HG02970 (cell line): ENCODE data around the gene SMG6.
"Not testable (repeated sequence)": the region's sequence is repeated elsewhere in the genome, so short reads cannot be mapped to it uniquely, and the experiment has no call there.

Experiments
- ATAC-seq: cut with Tn5 transposase; IDR thresholded peaks from one replicate; pipeline ENCODE4 v1.9.1; 2021; ENCODE audit warnings: mild to moderate bottlenecking, moderate library complexity, moderate number of reproducible peaks; ENCODE audit not compliant: unreplicated experiment, low FRiP score

Gene SMG6

DNA sequence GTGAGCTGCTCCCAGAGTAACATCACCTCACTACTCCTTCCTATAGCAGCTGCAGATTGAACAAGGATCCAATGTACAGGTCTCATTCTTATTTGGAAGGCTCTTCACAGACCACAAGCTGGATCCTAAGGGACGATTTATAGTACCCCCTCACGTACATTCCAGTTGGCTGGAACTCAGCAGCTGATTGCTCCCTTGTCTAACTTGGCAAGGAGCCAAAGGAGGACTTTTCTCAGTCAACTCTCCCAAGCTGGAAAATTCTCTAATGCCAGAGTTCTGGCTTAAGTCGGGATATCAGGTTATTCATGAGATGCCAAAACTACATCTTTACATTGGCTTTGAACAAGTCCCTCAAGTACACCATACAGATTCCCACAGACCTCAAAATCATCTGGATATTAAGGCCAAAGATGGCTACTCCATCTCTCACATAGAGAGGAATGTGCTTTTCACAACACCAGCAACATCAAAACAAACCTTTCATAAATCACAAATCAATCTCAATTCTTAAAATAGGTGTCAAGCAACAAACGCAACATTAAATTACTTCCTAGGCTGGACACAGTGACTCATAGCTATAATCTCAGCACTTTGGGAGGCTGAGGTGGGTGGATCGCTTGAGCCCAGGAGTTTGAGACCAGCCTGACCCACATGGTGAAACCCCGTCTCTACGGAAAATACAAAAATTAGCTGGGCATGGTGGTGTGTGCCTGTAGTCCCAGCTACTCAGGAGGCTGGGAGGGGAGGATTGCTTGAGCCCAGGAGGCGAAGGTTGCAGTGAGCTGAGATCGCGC, 39.3 kb downstream of the SMG6 start:
- no peak for ATAC-seq

DNA sequence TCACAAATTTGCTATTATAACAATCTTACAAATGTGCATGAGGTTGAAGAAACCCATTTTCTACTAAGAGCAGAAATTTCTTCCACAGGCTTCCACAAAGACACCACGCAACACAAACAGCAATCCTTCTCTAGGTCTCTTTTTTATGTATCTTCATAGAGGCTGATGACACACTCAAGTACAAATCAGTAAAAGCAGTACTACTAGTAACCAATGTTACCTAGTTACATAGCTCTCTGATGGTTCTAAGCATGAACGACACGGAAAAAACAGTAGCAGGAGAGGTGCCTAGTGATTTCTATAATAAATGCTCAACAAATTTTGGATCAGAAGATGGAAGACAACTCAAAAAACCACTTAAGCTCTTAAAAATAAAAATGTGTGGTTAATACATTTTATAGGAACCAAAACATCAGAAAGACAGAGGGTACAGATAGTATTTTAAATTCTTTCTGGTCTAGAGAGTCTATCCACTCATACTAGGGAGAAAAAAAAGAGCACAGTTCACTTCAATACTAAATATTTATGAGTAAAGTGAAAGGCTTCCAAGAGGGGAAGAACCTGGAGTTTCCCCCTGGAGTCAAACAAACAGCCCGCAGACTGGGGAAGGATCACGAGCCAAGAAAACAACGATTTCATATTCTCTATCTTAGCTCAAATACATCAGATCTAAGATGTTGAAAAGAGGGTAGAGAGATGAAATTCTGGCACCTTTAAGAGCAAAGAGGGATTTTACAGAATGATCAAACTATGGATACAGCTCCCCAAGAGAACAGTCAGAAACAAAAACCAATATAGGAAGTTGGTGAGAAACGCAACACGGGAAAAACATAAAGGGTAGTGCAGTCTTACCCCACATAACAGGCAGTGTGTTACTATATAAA, 40.2 kb downstream of the SMG6 start:
- no peak for ATAC-seq

DNA sequence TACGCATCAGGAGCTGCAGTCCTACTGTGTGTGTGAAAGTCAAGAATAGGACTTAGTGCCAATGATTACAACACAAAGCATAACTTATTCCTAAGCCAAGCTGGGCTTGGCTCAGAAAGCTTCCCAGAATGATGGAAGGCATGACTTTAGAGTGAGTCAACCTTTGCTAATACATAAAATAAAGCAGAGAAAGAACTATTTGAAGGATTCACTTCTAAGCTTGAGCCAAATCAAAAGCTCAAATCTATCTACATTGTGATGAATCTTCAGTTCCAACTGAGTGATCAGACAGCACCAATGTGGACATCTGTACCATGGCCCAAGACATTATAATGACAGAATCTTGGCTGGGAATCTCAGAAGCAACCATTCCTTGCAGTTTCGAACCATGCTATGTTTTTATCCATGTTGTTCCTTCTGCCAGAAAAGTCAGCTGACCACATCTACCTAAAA, 41.4 kb downstream of the SMG6 start:
- ATAC-seq: no peak

DNA sequence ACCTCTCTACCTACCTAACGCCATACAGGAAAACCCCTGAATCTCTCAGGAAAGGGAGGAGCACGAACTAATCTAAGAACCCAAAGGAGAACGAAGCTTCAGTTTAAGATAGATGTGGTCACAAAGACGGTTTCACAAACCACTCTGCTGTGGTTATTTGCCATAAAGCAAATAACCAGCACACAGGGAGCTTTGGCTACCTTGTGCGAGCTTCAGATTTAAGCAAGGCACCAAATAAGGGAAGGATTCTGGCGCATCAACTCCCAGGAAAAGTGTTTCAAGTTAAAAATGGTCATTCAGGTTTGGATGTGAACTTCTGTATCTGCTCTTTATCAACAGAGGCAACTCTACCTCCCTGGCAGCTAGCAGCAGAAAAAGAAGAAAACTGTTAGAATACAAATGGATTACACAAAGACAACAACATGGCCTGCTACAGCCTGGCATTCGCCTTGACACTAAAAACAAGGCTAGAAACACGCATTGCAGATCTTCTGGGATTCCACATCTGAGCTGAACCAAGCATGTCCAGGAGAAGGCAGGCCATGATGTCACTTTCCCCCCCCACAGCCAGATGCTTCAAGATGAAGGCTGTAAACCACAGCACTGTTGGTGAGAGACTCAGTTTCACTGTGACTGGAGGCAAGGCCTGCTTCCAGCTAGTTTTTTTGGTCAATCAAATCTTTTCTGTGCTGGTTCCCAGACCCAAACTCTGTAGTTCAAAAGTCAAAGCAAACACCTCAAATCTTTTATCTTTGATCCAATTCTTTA, 43.6 kb downstream of the SMG6 start:
- ATAC-seq: peak; percentile 63

DNA sequence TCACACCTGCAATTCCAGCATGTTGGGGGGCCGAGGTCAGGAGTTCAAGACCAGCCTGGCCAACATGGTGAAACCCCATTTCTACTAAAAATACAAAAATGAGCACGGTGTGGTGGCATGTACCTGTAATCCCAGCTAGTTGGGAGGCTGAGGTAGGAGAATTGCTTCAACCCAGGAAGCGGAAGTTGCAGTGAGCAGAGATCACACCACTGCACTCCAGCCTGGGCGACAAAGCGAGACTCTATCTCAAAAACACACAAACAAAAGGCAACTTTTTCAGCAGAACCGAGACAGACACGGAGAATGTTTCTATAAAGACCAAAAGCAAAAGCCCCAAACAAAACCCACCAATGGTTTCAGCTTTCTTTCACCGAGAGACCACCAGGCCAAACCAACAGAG, 44.8 kb downstream of the SMG6 start:
- not testable (repeated sequence) for ATAC-seq

DNA sequence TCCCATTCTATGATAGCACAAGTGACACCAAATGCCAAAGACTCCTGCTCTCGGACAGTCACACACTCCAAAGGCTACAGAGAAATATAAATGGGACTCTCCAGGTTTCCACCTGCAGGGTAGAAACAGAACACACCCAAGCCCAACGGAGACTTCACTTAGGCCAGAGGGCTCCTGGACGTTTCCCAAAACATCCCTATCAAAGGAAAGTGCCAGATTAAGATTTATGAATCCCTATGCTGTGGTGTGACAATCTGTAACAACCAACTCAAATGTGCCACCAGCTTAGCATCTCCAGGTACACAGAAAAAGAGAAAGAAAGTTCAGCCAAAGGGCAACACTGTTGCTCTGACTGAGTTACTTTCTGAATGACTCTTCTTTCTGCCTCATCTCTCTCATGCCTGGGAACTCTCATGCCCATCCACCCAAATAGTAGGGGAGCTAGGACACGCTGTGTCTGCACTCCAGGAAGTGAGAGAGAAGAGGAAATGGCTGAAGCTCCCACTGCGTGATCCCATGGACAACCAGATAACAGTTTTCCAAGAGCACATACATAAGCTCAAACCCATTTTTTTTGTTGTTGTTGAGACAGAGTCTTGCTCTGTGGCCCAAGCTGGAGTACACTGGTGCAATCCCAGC, 49.7 kb downstream of the SMG6 start:
- ATAC-seq: no peak

DNA sequence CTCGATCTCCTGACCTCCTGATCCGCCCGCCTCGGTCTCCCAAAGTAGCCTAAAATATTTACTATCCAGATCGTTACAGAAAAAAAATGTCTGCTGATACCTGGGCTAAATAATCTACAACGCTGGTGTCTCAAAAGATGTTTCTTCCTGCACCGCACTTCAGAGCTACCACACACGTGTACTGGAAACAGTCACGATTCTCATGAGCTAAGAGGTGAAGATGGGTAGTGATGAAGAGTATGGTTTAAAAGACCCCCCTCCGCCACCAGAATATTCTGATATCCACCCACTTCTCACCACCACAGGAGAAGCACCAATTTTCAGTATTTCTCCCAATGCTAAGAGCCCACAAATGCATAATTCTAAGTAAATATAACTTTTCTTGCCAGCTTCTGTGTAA, 50.2 kb downstream of the SMG6 start:
- ATAC-seq: no peak

DNA sequence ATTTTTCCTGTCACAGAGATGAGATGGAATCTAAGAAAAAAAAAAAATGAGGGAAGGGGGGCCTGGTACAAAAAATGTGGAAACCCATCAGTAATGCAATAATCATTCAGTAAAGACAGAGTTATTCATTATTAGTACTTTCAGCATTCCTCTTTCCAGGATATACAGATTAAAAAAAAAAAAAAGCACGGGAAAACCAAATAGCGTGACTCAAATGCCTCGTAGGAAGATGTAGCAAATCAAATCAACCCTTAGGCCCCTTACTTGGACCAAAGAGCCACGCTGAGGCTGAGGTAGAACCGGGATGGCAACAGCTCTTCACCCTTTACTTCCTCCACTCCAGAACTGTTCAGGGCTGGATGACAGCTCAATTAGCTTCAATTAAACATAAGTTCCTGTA, 52.5 kb downstream of the SMG6 start:
- no peak for ATAC-seq

DNA sequence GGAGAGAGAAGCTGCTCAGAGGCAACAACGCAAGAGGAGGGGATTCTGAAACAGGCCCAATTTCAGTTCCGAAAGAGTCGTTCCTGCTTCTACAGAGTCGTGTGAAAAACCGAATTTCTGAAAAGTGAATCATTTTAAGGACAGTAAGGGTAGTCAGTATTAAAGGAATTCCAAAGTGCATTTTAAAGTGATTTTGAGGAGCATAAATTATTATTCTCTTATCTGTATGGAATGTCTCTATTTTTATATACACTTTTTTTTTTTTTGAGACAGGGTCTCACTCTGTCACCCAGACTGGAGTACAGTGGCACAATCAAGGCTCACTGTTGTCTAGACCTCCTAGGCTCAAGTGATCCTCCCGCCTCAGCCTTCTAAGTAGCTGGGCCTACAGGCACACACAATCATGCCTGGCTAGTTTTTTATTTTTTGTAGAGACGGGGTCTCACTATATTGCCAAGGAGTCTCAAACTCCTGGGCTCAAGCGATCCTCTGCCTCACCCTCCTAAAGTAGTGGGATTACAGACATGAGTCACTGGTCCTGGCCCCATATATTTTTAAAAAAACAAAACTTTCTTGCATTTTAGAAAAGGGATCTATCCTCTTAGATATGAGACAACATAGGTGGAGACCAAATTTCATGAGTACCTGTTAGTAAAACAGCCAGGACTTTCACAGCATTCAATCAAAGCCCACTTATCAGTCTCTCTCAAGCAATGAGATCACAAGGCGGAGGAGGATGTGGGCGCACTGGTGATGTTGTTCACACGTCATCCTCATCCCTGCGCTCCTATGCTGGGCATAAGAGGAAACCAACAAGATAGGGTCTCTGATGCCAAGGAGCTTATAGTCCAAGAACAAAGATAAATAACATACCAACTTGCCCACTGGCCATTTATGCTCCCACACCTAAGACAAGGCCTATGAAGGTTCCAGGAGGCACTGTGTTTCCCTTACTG, 53.2 kb downstream of the SMG6 start:
- no peak for ATAC-seq

DNA sequence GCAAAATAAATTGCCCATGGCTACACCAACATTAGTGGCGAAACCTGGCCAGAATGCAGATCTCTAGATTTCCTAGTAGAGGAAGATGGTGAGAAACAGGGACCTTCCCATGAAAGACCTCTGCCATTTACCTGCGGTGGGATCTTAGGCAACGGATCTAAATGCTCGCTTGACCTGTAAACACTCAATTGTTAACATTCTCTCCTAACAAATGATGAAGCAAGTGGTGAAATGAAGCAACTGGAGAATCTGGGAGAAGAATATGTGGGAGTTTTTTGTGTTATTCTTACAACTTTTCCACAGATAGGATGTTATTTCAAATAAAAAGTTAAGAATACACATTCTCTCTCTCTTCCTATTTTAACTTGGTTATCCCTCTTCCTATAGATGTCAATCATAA, 56.6 kb downstream of the SMG6 start:
- no peak for ATAC-seq

DNA sequence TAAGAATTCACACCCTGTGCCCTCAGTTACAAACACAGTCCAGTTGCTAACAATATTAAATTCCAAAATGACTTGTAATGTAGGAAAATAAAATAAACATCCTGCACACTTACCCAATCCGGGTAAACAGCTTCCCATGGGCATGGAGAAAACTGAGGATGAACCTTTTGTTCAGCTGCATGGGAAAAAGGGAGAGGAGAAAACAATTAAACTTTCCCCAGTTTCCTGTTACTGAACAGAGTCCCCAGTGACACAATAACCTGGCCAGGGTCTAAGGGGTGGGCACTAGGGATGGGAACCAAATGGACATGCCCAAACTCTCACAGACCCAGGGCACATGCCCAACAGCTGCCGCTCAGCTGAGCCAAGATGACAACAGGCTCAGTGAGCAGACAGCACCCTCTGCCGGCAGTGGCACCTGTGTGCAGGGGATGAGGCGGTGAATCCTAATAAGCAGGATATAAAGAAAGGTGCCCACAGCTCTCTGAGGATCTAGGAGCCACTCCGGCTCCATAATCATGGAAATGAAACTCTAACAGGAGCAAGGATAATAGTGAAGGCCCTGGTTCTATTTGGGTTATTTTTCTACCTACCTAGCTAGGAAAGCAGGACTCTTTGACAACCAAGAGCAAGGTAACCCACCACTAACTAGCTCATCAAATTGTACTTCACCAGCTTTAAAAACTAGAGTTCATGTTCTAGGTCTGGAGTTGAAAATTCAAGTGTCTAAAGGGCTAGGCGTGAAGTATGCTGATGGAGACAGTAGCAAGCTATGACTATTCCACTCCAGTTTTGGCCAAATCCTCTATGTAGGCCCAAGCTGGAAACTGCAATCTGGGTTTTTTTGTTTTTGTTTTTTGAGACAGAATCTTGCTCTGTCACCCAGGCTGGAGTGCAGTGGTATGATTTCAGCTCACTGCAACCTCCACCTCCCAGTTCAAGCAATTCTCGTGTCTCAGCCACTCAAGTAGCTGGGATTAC, 58.8 kb downstream of the SMG6 start:
- ATAC-seq: no peak

DNA sequence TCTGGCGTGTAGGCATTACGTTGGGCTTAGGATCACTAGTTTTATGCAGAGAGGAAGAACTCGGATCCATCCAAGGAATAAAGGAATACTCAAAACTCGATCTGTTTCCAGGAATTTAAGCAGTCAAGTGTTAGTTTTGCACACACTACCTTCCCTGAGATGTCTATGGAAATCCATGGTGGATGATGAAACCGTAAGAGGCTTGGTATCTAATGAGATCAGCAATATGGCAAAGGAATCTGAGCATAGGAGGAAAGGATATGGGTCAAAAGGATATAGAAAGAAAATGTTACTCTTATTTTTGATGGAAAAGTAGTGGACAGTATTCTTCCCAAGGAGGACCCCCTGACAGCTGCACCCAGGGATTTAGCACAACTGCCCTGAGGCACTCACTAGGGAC, 59.6 kb downstream of the SMG6 start:
- ATAC-seq: no peak

DNA sequence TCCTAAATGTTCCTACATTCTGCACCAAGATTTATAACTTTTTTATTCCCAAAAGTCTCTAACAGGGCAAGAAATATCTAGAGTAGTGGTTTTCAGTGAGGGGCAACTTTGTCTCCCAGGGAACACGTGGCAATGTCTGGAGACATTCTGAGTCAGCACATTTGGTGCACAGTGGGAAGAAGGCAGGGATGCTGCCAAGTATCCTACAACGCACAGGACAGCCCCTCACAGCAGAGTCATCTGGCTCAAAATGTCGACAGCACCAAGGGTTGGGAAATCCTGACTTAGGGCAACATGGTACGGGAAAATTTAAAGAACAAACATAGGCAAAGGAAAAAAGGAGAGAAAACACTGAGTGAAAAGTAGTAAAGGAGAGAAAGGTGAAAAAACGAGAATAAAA, 61.8 kb downstream of the SMG6 start:
- ATAC-seq: no peak

DNA sequence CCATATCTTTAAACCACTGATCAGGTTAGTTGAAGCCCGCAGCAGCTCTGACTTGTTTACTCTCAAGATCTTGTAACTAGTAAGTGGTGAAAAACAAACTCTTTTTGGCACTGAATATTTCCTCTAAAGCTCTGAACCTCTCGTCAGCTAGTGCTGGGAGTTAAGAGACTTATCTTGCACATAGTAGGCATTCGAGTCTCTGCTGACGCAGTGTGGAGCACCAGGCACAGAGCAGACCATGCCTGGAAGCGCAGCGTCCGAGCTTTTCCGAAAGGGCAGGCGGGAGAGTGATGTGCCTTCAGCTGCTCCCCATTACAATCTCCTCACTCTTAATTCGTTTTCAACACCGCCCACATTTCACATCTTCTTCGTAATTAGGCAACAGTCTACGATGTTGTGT, 63.0 kb downstream of the SMG6 start:
- ATAC-seq: no peak

DNA sequence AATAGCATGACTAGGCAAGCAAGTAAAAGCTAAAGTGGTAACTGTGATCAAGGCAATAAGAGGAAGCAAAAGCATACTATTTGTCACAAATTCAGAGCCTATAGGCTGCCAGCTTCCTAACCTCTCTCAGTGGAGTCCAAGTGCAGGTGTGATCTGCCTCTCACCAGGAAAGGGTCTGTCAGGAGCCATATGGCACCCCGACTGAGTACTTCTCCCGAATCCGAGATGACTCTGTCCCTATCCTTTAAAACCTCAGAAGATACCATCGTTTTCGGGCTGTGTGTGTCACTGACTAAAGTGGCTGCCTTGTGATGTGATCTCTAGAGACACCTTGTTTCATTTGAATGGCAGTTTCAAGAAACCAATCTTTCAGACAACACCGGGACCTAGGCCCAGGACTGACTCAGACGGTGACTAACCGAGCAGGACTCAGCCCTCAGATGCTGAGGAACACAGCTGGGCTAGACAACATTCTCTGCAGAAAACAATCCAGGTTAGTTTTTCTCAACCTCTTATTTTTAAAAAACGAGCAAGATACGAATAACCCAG, 63.6 kb downstream of the SMG6 start:
- ATAC-seq: no peak

DNA sequence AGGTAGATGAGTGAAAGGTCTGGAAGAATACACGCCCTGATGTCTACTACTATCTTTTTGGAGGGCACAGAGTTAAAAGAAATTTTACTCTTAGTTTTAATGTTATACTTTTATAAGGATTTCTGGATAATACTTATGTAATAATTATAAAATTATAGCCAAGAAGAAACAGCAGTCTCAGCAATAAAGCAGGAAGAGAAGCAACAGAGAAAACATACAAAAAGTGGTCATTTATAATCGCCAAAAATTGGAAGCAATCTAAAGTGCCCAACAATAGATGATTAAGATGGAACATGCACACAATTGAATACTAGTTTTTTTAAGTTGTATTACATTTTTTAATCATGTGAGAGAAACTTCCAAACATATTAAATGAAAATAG, 64.4 kb downstream of the SMG6 start:
- no peak for ATAC-seq

DNA sequence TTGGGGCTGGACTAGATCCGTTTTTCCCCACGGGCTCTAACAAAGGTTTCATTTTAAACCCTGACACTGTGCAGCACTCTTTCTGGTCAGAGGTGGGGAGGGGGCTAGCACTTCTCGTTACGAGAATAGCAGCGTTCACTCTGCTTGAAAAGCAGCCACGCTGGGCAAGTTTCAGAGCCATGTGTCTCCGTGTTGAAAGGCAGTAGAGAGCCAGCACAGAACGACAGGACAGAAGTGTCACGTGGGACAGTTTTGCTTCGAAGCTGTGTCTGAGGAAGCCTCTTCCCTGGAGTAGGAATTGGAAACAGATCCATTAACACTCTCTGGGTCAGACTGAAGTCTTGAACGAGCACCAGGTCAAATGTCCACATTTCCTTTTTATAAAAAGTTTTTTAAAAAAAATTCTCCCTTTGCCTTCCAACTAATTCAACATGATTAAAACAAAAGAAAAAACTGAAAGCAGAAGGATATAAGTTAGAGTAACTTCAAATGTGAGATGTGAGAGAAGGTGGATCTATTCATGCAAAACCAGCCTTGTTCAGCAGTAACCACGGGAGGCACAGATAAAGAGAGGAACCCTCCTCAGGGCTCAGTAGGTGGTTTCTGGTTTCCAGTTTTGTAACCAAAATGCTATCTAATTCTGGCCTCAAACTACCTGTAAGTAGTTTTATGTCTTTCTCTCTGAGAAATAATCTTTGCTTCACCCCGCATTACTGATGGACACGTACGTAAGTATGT, 65.0 kb downstream of the SMG6 start:
- no peak for ATAC-seq
